Ovary (tissue), 9 donors: ENCODE data around the gene ARID5A. TPM values are rescaled to one million over a fixed set of nuclear protein-coding genes. Genes with fewer than 3 reads are reported as not detected.

Source experiments
- DNase-seq, 5 donors: peaks; one replicate each; pipeline ENCODE4 v3.0.0-alpha.2; 2019 to 2020
- H3K27ac ChIP-seq, 2 donors: fragments of 200-600 bp; one replicate each; pipeline versions ENCODE4 v1.5.1 to v1.8.0; 2019 to 2022
- H3K27me3 ChIP-seq: fragments of 200-600 bp; one replicate; pipeline ENCODE4 v1.8.0; 2022
- H3K36me3 ChIP-seq: fragments of 200-600 bp; sonication (generic); one replicate; pipeline ENCODE4 v1.5.1; 2019
- H3K4me1 ChIP-seq: one replicate; pipeline ENCODE4 v1.8.1; 2013; ENCODE audit warnings: mild to moderate bottlenecking, moderate library complexity; ENCODE audit not compliant: insufficient read depth
- H3K4me3 ChIP-seq: fragments of 200-600 bp; sonication (generic); one replicate; pipeline ENCODE4 v1.5.1; 2017
- H3K9me3 ChIP-seq, 2 donors: fragments of 200-600 bp in 1 of 2; sonication (generic) in 1 of 2; one replicate each; pipeline versions ENCODE4 v1.5.1 to v1.8.1; 2013 to 2019; ENCODE audit warnings: mild to moderate bottlenecking in 1 of 2, moderate library complexity in 1 of 2
- CTCF ChIP-seq, 3 donors: fragments of 450-650 bp in 2 of 3; fragments of 200-600 bp in 1 of 3; IDR thresholded peaks; one replicate each; pipeline versions ENCODE4 v1.5.1 to v1.8.0; 2016 to 2022; ENCODE audit warnings: antibody characterized with exemption in 3 of 3, mild to moderate bottlenecking in 1 of 3
- EP300 ChIP-seq: sonication (generic); formaldehyde crosslinking; IDR thresholded peaks from one replicate; pipeline ENCODE4 v1.6.1; 2017; ENCODE audit warnings: antibody characterized with exemption
- POLR2A ChIP-seq: fragments of 450-650 bp; IDR thresholded peaks from one replicate; pipeline ENCODE4 v1.6.1; 2017; ENCODE audit warnings: antibody characterized with exemption, mild to moderate bottlenecking, moderate library complexity
- WGBS, 3 donors: extraction: QIAGEN DNeasy Blood & Tissue Kit in 1 of 3; methylation state at CpG; one replicate each; pipeline versions ENCODE4 v1.1.5 to v1.1.7; 2013 to 2017; 5-methylcytosine and 5-hydroxymethylcytosine counted together
- intact Hi-C, 4 donors: fragments of 100-400 bp; cut with DNase I; formaldehyde crosslinking; loops; one replicate each; pipeline versions ENCODE4 v1.11.0 to v1.15.1; 2022 to 2023
- polyA plus RNA-seq, 2 donors: library from polyadenylated mRNA; stranded (reverse); fragments of 200-250 nt in 1 of 2; fragments of 350-450 nt in 1 of 2; fragmentation: Illumina TruSeq in 1 of 2; extraction: RNeasy Lipid Tissue Mini Kit (QIAGEN cat#74804) in 1 of 2; gene quantifications; one replicate each; pipeline ENCODE4 v1.2.3, GENCODE V29; 2013 to 2014
- total RNA-seq, 7 donors: library from RNA; depleted of rRNA in 2 of 7; stranded (reverse); fragments of >200 nt in 2 of 7; fragmentation: NEBNext Ultra II Directional in 3 of 7; extraction: Animal tissue kit (Norgen Biotek cat#: 25700) in 3 of 7; gene quantifications; one replicate each; pipeline versions ENCODE4 v1.1.0 to v1.2.4, GENCODE V29; 2016 to 2023
- donor health status: DM: no; HTN: no; CAD: no; lungs with moderate emphysema.
- donor health status: DM: no; HTN: no; CAD: no.
- donor health status: Bipolar disorder and iron deficiency.
- donor health status: DM: yes; HTN: yes; CAD: no.
- donor health status: DM: no; HTN: no; CAD: no.
- donor health status: DM: yes; HTN: yes; CAD: no.

The ARID5A gene
- total and polyA plus RNA-seq, 9 donors: 1.5 to 46.1 (median 17.1) TPM

GRCh38 chr2:96546321-96546720, 9.8 kb downstream of the ARID5A start:
- H3K36me3 ChIP-seq: no peaks in the 10 kb centered on the region
- H3K4me3 ChIP-seq: no peak overlapping the region
- no peak overlapping the region for H3K27ac ChIP-seq
- H3K4me1 ChIP-seq: no peaks in the 10 kb centered on the region
- intact Hi-C loops: loop anchor here in 1 of 4 donors (10.0 kb wide), 1 partner anchor 218 kb away; the partner anchor contains the start of gene CNNM4
- TF ChIP-seq EP300 (no peak), POLR2A (no peak), CTCF (IDR thresholded peaks at IDR 0.05) (no peak)
- WGBS, 3 donors: 89 to 92% (median 90%) methylated on average over 5 of the region's 5 CpGs
- no peaks in the 10 kb centered on the region for H3K27me3 ChIP-seq
- DNase-seq: no peak
- no peaks in the 10 kb centered on the region for H3K9me3 ChIP-seq

GRCh38 chr2:96546797-96547196, 10.2 kb downstream of the ARID5A start:
- intact Hi-C loops: loop anchor here in 1 of 4 donors (10.0 kb wide), 1 partner anchor 218 kb away; the partner anchor contains the start of gene CNNM4
- 69 to 80% (median 69%) methylated on average over 8 of the region's 8 CpGs for WGBS, 3 donors
- no peak for TF ChIP-seq POLR2A
- no peak for TF ChIP-seq EP300
- no peak for TF ChIP-seq CTCF (IDR thresholded peaks at IDR 0.05)
- H3K36me3 ChIP-seq: no peaks in the 10 kb centered on the region
- H3K4me1 ChIP-seq: no peaks in the 10 kb centered on the region
- DNase-seq: no peak
- no peaks in the 10 kb centered on the region for H3K9me3 ChIP-seq
- no peak overlapping the region for H3K27ac ChIP-seq
- H3K4me3 ChIP-seq: no peak overlapping the region
- no peaks in the 10 kb centered on the region for H3K27me3 ChIP-seq

- WGBS, 3 donors: 92 to 94% (median 92%) methylated on average over 7 of the region's 7 CpGs
- no peaks in the 10 kb centered on the region for H3K27me3 ChIP-seq
- no peak overlapping the region for H3K27ac ChIP-seq
- no peak for DNase-seq
- intact Hi-C loops: loop anchor here in 1 of 4 donors (10.0 kb wide), 1 partner anchor 218 kb away; the partner anchor contains the start of gene CNNM4
- no peaks in the 10 kb centered on the region for H3K36me3 ChIP-seq
- no peaks in the 10 kb centered on the region for H3K9me3 ChIP-seq
- H3K4me1 ChIP-seq: no peaks in the 10 kb centered on the region
- no peak overlapping the region for H3K4me3 ChIP-seq
- TF ChIP-seq CTCF (IDR thresholded peaks at IDR 0.05): no peak
- TF ChIP-seq EP300: no peak
- TF ChIP-seq POLR2A: no peak
Measured at GRCh38 chr2:96547203-96547641, 10.7 kb downstream of the ARID5A start.

DNA sequence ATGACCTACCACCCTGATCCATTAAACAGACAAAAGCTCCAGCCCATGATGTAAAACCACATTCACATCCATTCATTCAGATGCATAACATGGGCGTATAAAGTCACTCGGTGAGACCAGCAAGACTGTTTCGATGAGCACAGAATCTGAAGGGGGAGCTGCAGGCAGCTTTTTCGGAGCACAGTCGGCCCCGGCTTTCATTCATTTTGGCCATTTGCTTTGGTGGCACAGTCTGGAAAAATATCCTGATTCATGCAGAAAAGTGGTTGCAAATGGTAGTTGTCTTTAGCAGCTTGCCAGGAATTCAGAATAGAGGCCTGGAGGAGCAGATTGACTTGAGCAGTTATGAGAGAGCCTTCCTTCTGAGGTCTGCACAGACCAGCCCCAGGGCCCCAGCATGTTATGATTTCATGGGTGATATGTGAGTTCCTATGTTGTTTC, 11.2 kb downstream of the ARID5A start:
- Histone ChIP-seq H3K9me3 (no peaks in the 10 kb centered on the region), H3K4me3 (no peak overlapping the region), H3K4me1 (no peaks in the 10 kb centered on the region), H3K36me3 (no peaks in the 10 kb centered on the region), H3K27ac (no peak overlapping the region), H3K27me3 (no peaks in the 10 kb centered on the region)
- no peak for DNase-seq
- WGBS, 3 donors: 57 to 77% (median 69%) methylated on average over 6 of the region's 6 CpGs
- intact Hi-C loops: loop anchor here in 1 of 4 donors (10.0 kb wide), 1 partner anchor 217 kb away; the partner anchor contains the start of gene CNNM4
- TF ChIP-seq EP300: no peak
- TF ChIP-seq POLR2A: no peak
- TF ChIP-seq CTCF (IDR thresholded peaks at IDR 0.05): no peak
